Stomach (tissue), 9 donors: ENCODE data around the gene ADISSP. TPM values are rescaled to one million over a fixed set of nuclear protein-coding genes. Genes with fewer than 3 reads are reported as not detected.

ENCODE experiments used
- DNase-seq, 2 donors: peaks; one replicate each; pipeline versions ENCODE4 v3.0.0 to v3.0.0-alpha.2; 2013 to 2019
- H3K27ac ChIP-seq, 5 donors: fragments of 200-600 bp in 4 of 5; sonication (generic) in 4 of 5; one replicate each; pipeline ENCODE4 v1.5.1; 2013 to 2019; ENCODE audit warnings: mild to moderate bottlenecking in 1 of 5, moderate library complexity in 1 of 5
- H3K27me3 ChIP-seq, 3 donors: fragments of 200-600 bp; sonication (generic); one replicate each; pipeline ENCODE4 v1.5.1; 2017 to 2019; ENCODE audit warnings: mixed run types in 1 of 3
- H3K36me3 ChIP-seq, 4 donors: fragments of 200-600 bp; sonication (generic); 1 replicate in 3 of 4; 2 replicates in 1 of 4; pipeline ENCODE4 v1.5.1; 2016 to 2019
- H3K4me1 ChIP-seq, 4 donors: fragments of 200-600 bp; sonication (generic); one replicate each; pipeline ENCODE4 v1.5.1; 2016 to 2019
- H3K4me3 ChIP-seq, 4 donors: fragments of 200-600 bp; sonication (generic) in 3 of 4; one replicate each; pipeline ENCODE4 v1.5.1; 2016 to 2019; ENCODE audit warnings: mild to moderate bottlenecking in 1 of 4
- H3K9me3 ChIP-seq, 4 donors: fragments of 200-600 bp; sonication (generic); one replicate each; pipeline ENCODE4 v1.5.1; 2016 to 2019
- CTCF ChIP-seq, 7 experiments: fragments of 450-650 bp in 4 of 7; fragments of 200-600 bp in 3 of 7; sonication (generic) in 3 of 7; IDR thresholded peaks; one replicate each; pipeline ENCODE4 v1.5.1; 2016 to 2019; ENCODE audit warnings: antibody characterized with exemption in 7 of 7, control low read depth in 2 of 7, mild to moderate bottlenecking in 1 of 7
- EP300 ChIP-seq: sonication (generic); formaldehyde crosslinking; IDR thresholded peaks from one replicate; pipeline ENCODE4 v1.6.1; 2017; ENCODE audit warnings: antibody characterized with exemption
- POLR2A ChIP-seq, 4 donors: fragments of 450-650 bp; IDR thresholded peaks; one replicate each; pipeline ENCODE4 v1.6.1; 2016; ENCODE audit warnings: antibody characterized with exemption in 4 of 4, control low read depth in 2 of 4, mild to moderate bottlenecking in 1 of 4, moderate library complexity in 1 of 4
- POLR2AphosphoS5 ChIP-seq, 3 donors: sonication (generic); formaldehyde crosslinking; IDR thresholded peaks; one replicate each; pipeline ENCODE4 v1.6.1; 2016; ENCODE audit warnings: antibody characterized with exemption in 3 of 3
- WGBS, 5 donors: extraction: QIAGEN DNeasy Blood & Tissue Kit in 3 of 5; methylation state at CpG; one replicate each; pipeline versions ENCODE4 v1.1.5 to v1.1.7; 2013 to 2018; 5-methylcytosine and 5-hydroxymethylcytosine counted together
- intact Hi-C: fragments of 100-400 bp; cut with DNase I; formaldehyde crosslinking; loops from one replicate; pipeline ENCODE4 v1.15.1; 2023; ENCODE audit warnings: low total_unique reads
- polyA plus RNA-seq, 3 donors: library from polyadenylated mRNA; stranded (reverse); fragments of 200-250 nt; gene quantifications; one replicate each; pipeline ENCODE4 v1.2.3, GENCODE V29; 2013
- total RNA-seq, 5 donors: library from RNA; depleted of rRNA; stranded (reverse); fragments of >200 nt; gene quantifications; one replicate each; pipeline versions ENCODE4 v1.1.0 to v1.2.3, GENCODE V29; 2014 to 2016
- donor health status: healthy with polysubstance abuse.
- donor health status: Bipolar disorder and iron deficiency.
- donor health status: healthy.

The ADISSP gene
- total and polyA plus RNA-seq, 8 donors = 5.9 to 136 (median 27.4) TPM

- WGBS, 5 donors = 61 to 76% (median 70%) methylated on average over 6 to 7 of the region's 7 CpGs
Observed at GRCh38 chr20:3739926-3740451, 27.6 kb downstream of the ADISSP start.

GRCh38 chr20:3739054-3739925 is 28.3 kb downstream of the ADISSP start:
- peak in 1 of 2 donors; percentile 43 for DNase-seq
- Histone ChIP-seq H3K27me3 (peaks cover 0 to 9% (median 0%) of the 10 kb centered on the region in 3 donors), H3K36me3 (no peaks in the 10 kb centered on the region), H3K4me1 (peaks cover 0 to 3% (median under 1%) of the 10 kb centered on the region in 4 donors), H3K27ac (peak overlapping the region in 4 of 5 donors; percentile 35 to 55 (median 48)), H3K4me3 (no peak overlapping the region), H3K9me3 (no peaks in the 10 kb centered on the region)
- intact Hi-C loops = no loop called here
- TF ChIP-seq POLR2AphosphoS5 (IDR thresholded peaks at IDR 0.05) (no peak), EP300 (no peak), POLR2A (IDR thresholded peaks at IDR 0.05) (no peak), CTCF (IDR thresholded peaks at IDR 0.05) (no peak)
- WGBS, 5 donors = 78 to 86% (median 81%) methylated on average over 15 to 19 of the region's 19 CpGs

More at GRCh38 chr20:3739926-3740451, 27.6 kb downstream of the ADISSP start:
- no peak for TF ChIP-seq CTCF (IDR thresholded peaks at IDR 0.05)
- no peak for TF ChIP-seq EP300
- TF ChIP-seq POLR2A (IDR thresholded peaks at IDR 0.05) = no peak
- no peak for TF ChIP-seq POLR2AphosphoS5 (IDR thresholded peaks at IDR 0.05)
- Histone ChIP-seq H3K27me3 (peaks cover 0 to 10% (median 0%) of the 10 kb centered on the region in 3 donors), H3K9me3 (no peaks in the 10 kb centered on the region), H3K27ac (peak overlapping the region in 4 of 5 donors; percentile 35 to 55 (median 48)), H3K4me3 (no peak overlapping the region), H3K36me3 (no peaks in the 10 kb centered on the region), H3K4me1 (peaks cover 3 to 7% (median 6%) of the 10 kb centered on the region in 4 donors)
- intact Hi-C loops = no loop called here
- DNase-seq = peak in 1 of 2 donors; percentile 4

- H3K4me1 ChIP-seq = peaks cover 0 to 11% (median 5%) of the 10 kb centered on the region in 4 donors
- peak overlapping the region in 1 of 5 donors; percentile 4 for H3K27ac ChIP-seq
- H3K27me3 ChIP-seq = peaks cover 0 to 18% (median 2%) of the 10 kb centered on the region in 3 donors
- no peaks in the 10 kb centered on the region for H3K36me3 ChIP-seq
- no peak for TF ChIP-seq EP300
- TF ChIP-seq POLR2AphosphoS5 (IDR thresholded peaks at IDR 0.05) = no peak
- TF ChIP-seq POLR2A (IDR thresholded peaks at IDR 0.05) = no peak
- TF ChIP-seq CTCF (IDR thresholded peaks at IDR 0.05) = no peak
- DNase-seq = peak in 1 of 2 donors; percentile 3
- no peak overlapping the region for H3K4me3 ChIP-seq
- no peaks in the 10 kb centered on the region for H3K9me3 ChIP-seq
- WGBS, 5 donors = 50 to 56% (median 55%) methylated on average over 10 to 11 of the region's 11 CpGs
- intact Hi-C loops = no loop called here
Observed at GRCh38 chr20:3738111-3739053, 29.2 kb downstream of the ADISSP start.

GRCh38 chr20:3735768-3736167 is 31.8 kb downstream of the ADISSP start:
- no peaks in the 10 kb centered on the region for H3K36me3 ChIP-seq
- H3K4me1 ChIP-seq = peaks cover 0 to 18% (median 9%) of the 10 kb centered on the region in 4 donors
- peaks cover 0 to 34% (median 21%) of the 10 kb centered on the region in 3 donors for H3K27me3 ChIP-seq
- H3K4me3 ChIP-seq = no peak overlapping the region
- TF ChIP-seq EP300 (no peak), POLR2A (IDR thresholded peaks at IDR 0.05) (no peak), CTCF (IDR thresholded peaks at IDR 0.05) (no peak), POLR2AphosphoS5 (IDR thresholded peaks at IDR 0.05) (no peak)
- no peak overlapping the region for H3K27ac ChIP-seq
- DNase-seq = peak in 1 of 2 donors; percentile 1
- intact Hi-C loops = no loop called here
- no peaks in the 10 kb centered on the region for H3K9me3 ChIP-seq
- 52 to 69% (median 61%) methylated on average over 4 of the region's 4 CpGs for WGBS, 5 donors
